ENCODE data around the gene FAM72A. TPM values are rescaled to one million over a fixed set of nuclear protein-coding genes. Genes with fewer than 3 reads are reported as not detected.

Gene FAM72A
- total and polyA plus RNA-seq, 4 donors: 4.2 to 10.0 (median 7.1) TPM

GRCh38 chr1:206136241-206136640 lies 66.4 kb downstream of the FAM72A start:
- Histone ChIP-seq H3K27me3 (ENCODE audit: control insufficient read depth, insufficient read depth, low read length) (no peaks in the 10 kb centered on the region), H3K36me3 (ENCODE audit: control insufficient read depth, insufficient read depth, low read length) (no peaks in the 10 kb centered on the region), H3K4me1 (ENCODE audit: control insufficient read depth, insufficient read depth, low read length) (peaks cover 7% of the 10 kb centered on the region), H3K9me3 (ENCODE audit: control insufficient read depth, insufficient read depth, low read length) (peaks cover 2% of the 10 kb centered on the region), H3K27ac (ENCODE audit: low read depth, low read length) (no peak overlapping the region), H3K4me3 (ENCODE audit: low read depth, low read length) (no peak overlapping the region)
- DNase-seq (ENCODE audit: low read depth in 4 of 6, low spot score in 6 of 6): peak in 2 of 6 donors; percentile 42 to 43
- WGBS (ENCODE audit: insufficient coverage): no CpG with 5 or more reads among the region's 2 CpGs

Other genes with a start within 250 kb of the FAM72A start
- gene RAB7B, start 199.4 kb downstream of the FAM72A start, total RNA-seq: 1 to 10 TPM; 5.4 to 6.1 TPM
- 1 to 10 TPM; 7.1 to 7.5 TPM for gene RAB7B, start 199.4 kb downstream of the FAM72A start, polyA plus RNA-seq (ENCODE audit: insufficient read length in 2 of 2)
- under 1 TPM; 0.20 to 0.28 TPM for gene CTSE, start 178.9 kb downstream of the FAM72A start, total RNA-seq
- gene CTSE, start 178.9 kb downstream of the FAM72A start, polyA plus RNA-seq (ENCODE audit: insufficient read length in 2 of 2): under 1 TPM in 1 of 2 donors, not detected in 1; 0.18 TPM
- gene RHEX, start 149.7 kb downstream of the FAM72A start, total RNA-seq: under 1 TPM; 0.55 to 0.59 TPM
- under 1 TPM in 1 of 2 donors, not detected in 1; 0.12 TPM for gene RHEX, start 149.7 kb downstream of the FAM72A start, polyA plus RNA-seq (ENCODE audit: insufficient read length in 2 of 2)
- under 1 TPM; 0.17 to 0.50 TPM for gene AVPR1B, start 85.5 kb downstream of the FAM72A start, total RNA-seq
- under 1 TPM in 1 of 2 donors, not detected in 1; 0.12 TPM for gene AVPR1B, start 85.5 kb downstream of the FAM72A start, polyA plus RNA-seq (ENCODE audit: insufficient read length in 2 of 2)
- 10 to 100 TPM; 69.2 to 96.9 TPM for gene SRGAP2, start 702 bp upstream of the FAM72A start, total RNA-seq
- 10 to 100 TPM; 84.8 to 85.9 TPM for gene SRGAP2, start 702 bp upstream of the FAM72A start, polyA plus RNA-seq (ENCODE audit: insufficient read length in 2 of 2)

Data from spinal cord (tissue), 10 donors.